HCT116 (cell line): ENCODE data around the gene GAB2. TPM values are rescaled to one million over a fixed set of nuclear protein-coding genes. Genes with fewer than 3 reads are reported as not detected.

Source experiments
- ATAC-seq: fragments of 200-7000 bp; cut with Tn5 transposase; 2 replicates; pipeline ENCODE4 v1.9.1; 2020; ENCODE audit warnings: mild to moderate bottlenecking, moderate library complexity
- BruUV-seq: library from RNA; stranded (reverse); fragments of 400-500 nt; replicated peaks from 2 replicates; lab custom pipeline; 2021; lab: Mats Ljungman, UMichigan
- CTCF ChIA-PET: fragments of 300-600 bp; sonication (Branson Sonifier 250); formaldehyde crosslinking; loops from one replicate; lab custom pipeline; 2021; ENCODE audit warnings: antibody characterized with exemption; lab: Charles Lee
- POLR2A ChIA-PET: fragments of 300-600, 350-600 bp; sonication (Branson Sonifier 250); formaldehyde crosslinking; loops from one replicate; lab custom pipeline; 2021; ENCODE audit warnings: antibody characterized with exemption; lab: Charles Lee
- RAD21 ChIA-PET, 2 experiments: fragments of 300-600 bp; sonication (Branson Sonifier 250); formaldehyde crosslinking; loops; one replicate each; lab custom pipeline; 2023; ENCODE audit warnings: low total read pairs in 2 of 2; ENCODE audit not compliant: uncharacterized antibody in 2 of 2, unreplicated experiment in 2 of 2, low non-redundant PET in 1 of 2; lab: Charles Lee
- DNase-seq: peaks from one replicate; pipeline ENCODE4 v3.0.0-alpha.2; 2010; ENCODE audit warnings: low read depth, low spot score
- H2AFZ ChIP-seq: fragments of 200-600 bp; shearing (Covaris generic), sonication (generic); 2 replicates; pipeline ENCODE4 v1.6.1; 2017; ENCODE audit warnings: low read depth, mixed run types, mixed read lengths, antibody characterized with exemption, low read length; ENCODE audit not compliant: poor library complexity, severe bottlenecking
- H3K27ac ChIP-seq: 2 replicates; pipeline ENCODE4 v1.5.1; 2012; ENCODE audit warnings: low read depth, low read length
- H3K27me3 ChIP-seq: fragments of 200-600 bp; sonication (generic); 2 replicates; pipeline ENCODE4 v1.6.1; 2016; ENCODE audit warnings: mixed run types, low read length, mixed read lengths; ENCODE audit not compliant: insufficient read depth
- H3K36me3 ChIP-seq, 2 experiments: fragments of 200-500 bp in 1 of 2; fragments of 200-600 bp in 1 of 2; sonication (Bioruptor generic) in 1 of 2; sonication (generic) in 1 of 2; 2 replicates each; pipeline versions ENCODE4 v1.5.1 to v1.6.1; 2014 to 2016; ENCODE audit warnings: low read length in 2 of 2, inconsistent platforms in 1 of 2, mixed read lengths in 1 of 2, mixed run types in 1 of 2; ENCODE audit not compliant: insufficient read depth in 2 of 2, control insufficient read depth in 1 of 2
- H3K4me1 ChIP-seq, 2 experiments: fragments of 200-600 bp in 1 of 2; sonication (generic) in 1 of 2; 2 replicates each; pipeline versions ENCODE4 v1.5.1 to v1.6.1; 2012 to 2017; ENCODE audit warnings: low read length in 2 of 2, inconsistent platforms in 1 of 2, mild to moderate bottlenecking in 1 of 2, mixed read lengths in 1 of 2, mixed run types in 1 of 2, moderate library complexity in 1 of 2; ENCODE audit not compliant: insufficient read depth in 2 of 2, control insufficient read depth in 1 of 2
- H3K4me2 ChIP-seq: fragments of 200-600 bp; sonication (generic); 2 replicates; pipeline ENCODE4 v1.6.1; 2017; ENCODE audit warnings: mixed run types, low read length, mixed read lengths
- H3K4me3 ChIP-seq, 2 experiments: fragments of 200-600 bp in 1 of 2; sonication (generic) in 1 of 2; replicated peaks in 1 of 2; 2 replicates each; pipeline ENCODE4 v1.5.1; 2011 to 2016; ENCODE audit warnings: low read length in 2 of 2, control low read depth in 1 of 2, low read depth in 1 of 2, mild to moderate bottlenecking in 1 of 2, mixed read lengths in 1 of 2, mixed run types in 1 of 2
- H3K79me2 ChIP-seq: fragments of 200-600 bp; sonication (generic); 2 replicates; pipeline ENCODE4 v1.6.1; 2017; ENCODE audit warnings: mild to moderate bottlenecking, mixed run types, low read length, moderate library complexity, mixed read lengths; ENCODE audit not compliant: insufficient read depth
- H3K9ac ChIP-seq: fragments of 200-600 bp; sonication (generic); 2 replicates; pipeline ENCODE4 v1.6.1; 2016; ENCODE audit warnings: low read length, mixed read lengths
- H3K9me2 ChIP-seq: fragments of 200-600 bp; sonication (generic), shearing (Covaris generic); 2 replicates; pipeline ENCODE4 v1.6.1; 2017; ENCODE audit warnings: mixed run types, mild to moderate bottlenecking, moderate library complexity; ENCODE audit not compliant: insufficient read depth
- H3K9me3 ChIP-seq, 2 experiments: fragments of 200-500 bp in 1 of 2; fragments of 200-600 bp in 1 of 2; sonication (Bioruptor generic) in 1 of 2; sonication (generic) in 1 of 2; 2 replicates each; pipeline ENCODE4 v1.6.1; 2014 to 2017; ENCODE audit warnings: low read length in 2 of 2, mixed read lengths in 2 of 2, inconsistent platforms in 1 of 2, low read depth in 1 of 2, mild to moderate bottlenecking in 1 of 2, mixed run types in 1 of 2, moderate library complexity in 1 of 2; ENCODE audit not compliant: control insufficient read depth in 1 of 2, insufficient read depth in 1 of 2
- H4K20me1 ChIP-seq: fragments of 200-600 bp; sonication (generic), shearing (Covaris generic); 2 replicates; pipeline ENCODE4 v1.6.1; 2017; ENCODE audit warnings: mixed run types, mild to moderate bottlenecking, moderate library complexity; ENCODE audit not compliant: insufficient read depth
- CBX3 ChIP-seq: IDR thresholded peaks from 2 replicates; pipeline ENCODE4 v1.6.1; 2012; ENCODE audit warnings: low read depth
- CEBPB ChIP-seq: IDR thresholded peaks from 2 replicates; pipeline ENCODE4 v1.6.1; 2012; ENCODE audit warnings: low read depth
- CTCF ChIP-seq, 3 experiments: fragments of 200-600 bp in 1 of 3; sonication (generic) in 1 of 3; IDR thresholded peaks in 2 of 3; conservative IDR thresholded peaks in 1 of 3; 2 replicates each; pipeline ENCODE4 v1.5.1; 2012 to 2017; ENCODE audit warnings: low read depth in 2 of 3, low read length in 2 of 3, antibody characterized with exemption in 1 of 3, borderline replicate concordance in 1 of 3, control low read depth in 1 of 3, mild to moderate bottlenecking in 1 of 3, mixed read lengths in 1 of 3, mixed run types in 1 of 3, moderate library complexity in 1 of 3; ENCODE audit not compliant: insufficient read depth in 1 of 3
- EGR1 ChIP-seq: IDR thresholded peaks from 2 replicates; pipeline ENCODE4 v1.6.1; 2012; ENCODE audit warnings: low read depth
- EZH2 ChIP-seq: fragments of 200-600 bp; sonication (generic); IDR thresholded peaks from 2 replicates; pipeline ENCODE4 v1.6.1; 2017; ENCODE audit warnings: antibody characterized with exemption, mixed run types
- SP1 ChIP-seq: IDR thresholded peaks from 2 replicates; pipeline ENCODE4 v1.6.1; 2012; ENCODE audit warnings: low read depth
- TCF7L2 ChIP-seq: IDR thresholded peaks from 2 replicates; pipeline ENCODE4 v1.7.0; 2011; ENCODE audit warnings: borderline replicate concordance, inconsistent platforms; ENCODE audit not compliant: insufficient read depth, insufficient read length; ENCODE audit errors: extremely low read depth
- ZFX ChIP-seq: fragments of 450-650 bp; IDR thresholded peaks from 2 replicates; pipeline ENCODE4 v1.6.1; 2017
- ZNF274 ChIP-seq: fragments of 200-500 bp; sonication (Bioruptor generic); IDR thresholded peaks from 2 replicates; pipeline ENCODE4 v1.6.1; 2014; ENCODE audit warnings: mild to moderate bottlenecking, low read depth, low read length, inconsistent platforms
- intact Hi-C: fragments of 100-400 bp; cut with micrococcal nuclease; formaldehyde crosslinking; loops from 2 replicates; pipeline ENCODE4 v1.10.0; 2022
- total RNA-seq: library from RNA; stranded (reverse); gene quantifications from one replicate; pipeline ENCODE4 v1.2.1, GENCODE V29; 2021; ENCODE audit not compliant: unreplicated experiment

GAB2 gene
- total RNA-seq, 1 experiment from 2014 or later: 1.9 TPM

- Histone ChIP-seq H2AFZ (no peak overlapping the region), H3K36me3 (no peaks in the 10 kb centered on the region; a peak in 1 of 4 replicates), H3K9me2 (no peaks in the 10 kb centered on the region), H3K4me2 (no peak overlapping the region), H3K4me3 (no peak overlapping the region), H3K27me3 (no peaks in the 10 kb centered on the region), H3K79me2 (no peaks in the 10 kb centered on the region), H4K20me1 (no peaks in the 10 kb centered on the region), H3K9me3 (no peaks in the 10 kb centered on the region), H3K9ac (no peak overlapping the region), H3K4me1 (no peaks in the 10 kb centered on the region), H3K27ac (no peak overlapping the region)
- BruUV-seq: no TSS peak
- ATAC-seq: no peak
- intact Hi-C loops: no loop called here
- no peak for DNase-seq
- RAD21 ChIA-PET: no interaction called here
- POLR2A ChIA-PET: interaction anchor here (1.0 kb wide), 1 partner anchor 17 kb away, joined by 6 read pairs; the partner anchor contains the start of gene KCTD21
- CTCF ChIA-PET: interaction anchor here (1.0 kb wide), 1 partner anchor 60 kb away, joined by 3 read pairs; no protein-coding TSS in a partner anchor
- TF ChIP-seq TCF7L2 (no peak), SP1 (no peak), EZH2 (no peak), CBX3 (no peak), ZFX (no peak), CTCF (IDR thresholded peaks at IDR 0.05 in 2 of 3, conservative IDR thresholded peaks at IDR 0.05 in 1 of 3; ENCODE audit: borderline replicate concordance in 1 of 3, insufficient read depth in 1 of 3, low read depth in 2 of 3, low read length in 2 of 3) (no peak), ZNF274 (no peak), CEBPB (no peak), EGR1 (no peak)
Observed at GRCh38 chr11:78170874-78171549, 246.6 kb downstream of the GAB2 start.
